ENCODE results near the gene GPER1. TPM values are rescaled to one million over a fixed set of nuclear protein-coding genes. Genes with fewer than 3 reads are reported as not detected.
"Not testable (repeated sequence)": the region's sequence is repeated elsewhere in the genome, so short reads cannot be mapped to it uniquely, and the experiment has no call there.

Gene GPER1
- polyA plus RNA-seq, 1 donor: 5.5 TPM

DNA sequence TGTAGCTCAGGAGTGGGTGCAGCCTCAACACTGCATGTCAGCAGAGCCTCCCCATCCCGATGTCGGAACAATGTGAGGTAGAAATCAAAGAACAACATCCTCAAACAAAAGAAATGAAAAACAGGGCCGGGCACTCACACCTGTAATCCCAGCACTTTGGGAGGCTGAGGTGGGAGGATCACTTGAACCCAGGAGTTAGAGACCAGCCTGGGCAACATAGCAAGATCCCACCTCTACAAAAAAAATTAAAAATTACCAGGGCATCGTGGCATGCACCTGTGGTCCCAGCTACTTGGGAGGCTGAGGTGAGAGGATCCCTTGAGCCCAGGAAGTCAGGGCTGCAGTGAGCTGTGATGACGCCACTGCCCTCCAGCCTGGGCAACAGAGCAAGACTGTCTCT, 55.1 kb downstream of the GPER1 start:
- DNase-seq: not testable (repeated sequence)

Other genes starting within 250 kb of the GPER1 start
- 42.9 TPM for gene GET4, start 211.6 kb upstream of the GPER1 start, polyA plus RNA-seq (ENCODE audit: insufficient read length)
- gene ADAP1, start 133.4 kb upstream of the GPER1 start, polyA plus RNA-seq (ENCODE audit: insufficient read length): 11.0 TPM
- gene COX19, start 112.6 kb upstream of the GPER1 start, polyA plus RNA-seq (ENCODE audit: insufficient read length): 16.9 TPM
- 2.1 TPM for gene CYP2W1, start 104.9 kb upstream of the GPER1 start, polyA plus RNA-seq (ENCODE audit: insufficient read length)
- gene GPR146, start 43.6 kb upstream of the GPER1 start, polyA plus RNA-seq (ENCODE audit: insufficient read length): 2.5 TPM
- gene ZFAND2A, start 72.1 kb downstream of the GPER1 start, polyA plus RNA-seq (ENCODE audit: insufficient read length): 22.5 TPM
- gene UNCX, start 144.8 kb downstream of the GPER1 start, polyA plus RNA-seq (ENCODE audit: insufficient read length): 8.5 TPM